Ovary (tissue), 9 donors: ENCODE results near the gene GOLGA8S. TPM values are rescaled to one million over a fixed set of nuclear protein-coding genes. Genes with fewer than 3 reads are reported as not detected.
"Not testable (repeated sequence)": the region's sequence is repeated elsewhere in the genome, so short reads cannot be mapped to it uniquely, and the experiment has no call there.

Experiments
- DNase-seq, 5 donors: peaks; one replicate each; pipeline ENCODE4 v3.0.0-alpha.2; 2019 to 2020
- H3K27ac ChIP-seq, 2 donors: fragments of 200-600 bp; one replicate each; pipeline versions ENCODE4 v1.5.1 to v1.8.0; 2019 to 2022
- H3K27me3 ChIP-seq: fragments of 200-600 bp; one replicate; pipeline ENCODE4 v1.8.0; 2022
- H3K36me3 ChIP-seq: fragments of 200-600 bp; sonication (generic); one replicate; pipeline ENCODE4 v1.5.1; 2019
- H3K4me1 ChIP-seq: one replicate; pipeline ENCODE4 v1.8.1; 2013; ENCODE audit warnings: mild to moderate bottlenecking, moderate library complexity; ENCODE audit not compliant: insufficient read depth
- H3K4me3 ChIP-seq: fragments of 200-600 bp; sonication (generic); one replicate; pipeline ENCODE4 v1.5.1; 2017
- H3K9me3 ChIP-seq, 2 donors: fragments of 200-600 bp in 1 of 2; sonication (generic) in 1 of 2; one replicate each; pipeline versions ENCODE4 v1.5.1 to v1.8.1; 2013 to 2019; ENCODE audit warnings: mild to moderate bottlenecking in 1 of 2, moderate library complexity in 1 of 2
- CTCF ChIP-seq, 3 donors: fragments of 450-650 bp in 2 of 3; fragments of 200-600 bp in 1 of 3; IDR thresholded peaks; one replicate each; pipeline versions ENCODE4 v1.5.1 to v1.8.0; 2016 to 2022; ENCODE audit warnings: antibody characterized with exemption in 3 of 3, mild to moderate bottlenecking in 1 of 3
- EP300 ChIP-seq: sonication (generic); formaldehyde crosslinking; IDR thresholded peaks from one replicate; pipeline ENCODE4 v1.6.1; 2017; ENCODE audit warnings: antibody characterized with exemption
- POLR2A ChIP-seq: fragments of 450-650 bp; IDR thresholded peaks from one replicate; pipeline ENCODE4 v1.6.1; 2017; ENCODE audit warnings: antibody characterized with exemption, mild to moderate bottlenecking, moderate library complexity
- WGBS, 3 donors: extraction: QIAGEN DNeasy Blood & Tissue Kit in 1 of 3; methylation state at CpG; one replicate each; pipeline versions ENCODE4 v1.1.5 to v1.1.7; 2013 to 2017; 5-methylcytosine and 5-hydroxymethylcytosine counted together
- intact Hi-C, 4 donors: fragments of 100-400 bp; cut with DNase I; formaldehyde crosslinking; loops; one replicate each; pipeline versions ENCODE4 v1.11.0 to v1.15.1; 2022 to 2023
- polyA plus RNA-seq, 2 donors: library from polyadenylated mRNA; stranded (reverse); fragments of 200-250 nt in 1 of 2; fragments of 350-450 nt in 1 of 2; fragmentation: Illumina TruSeq in 1 of 2; extraction: RNeasy Lipid Tissue Mini Kit (QIAGEN cat#74804) in 1 of 2; gene quantifications; one replicate each; pipeline ENCODE4 v1.2.3, GENCODE V29; 2013 to 2014
- total RNA-seq, 7 donors: library from RNA; depleted of rRNA in 2 of 7; stranded (reverse); fragments of >200 nt in 2 of 7; fragmentation: NEBNext Ultra II Directional in 3 of 7; extraction: Animal tissue kit (Norgen Biotek cat#: 25700) in 3 of 7; gene quantifications; one replicate each; pipeline versions ENCODE4 v1.1.0 to v1.2.4, GENCODE V29; 2016 to 2023
- donor health status: DM: no; HTN: no; CAD: no; lungs with moderate emphysema.
- donor health status: DM: no; HTN: no; CAD: no.
- donor health status: Bipolar disorder and iron deficiency.
- donor health status: DM: yes; HTN: yes; CAD: no.
- donor health status: DM: no; HTN: no; CAD: no.
- donor health status: DM: yes; HTN: yes; CAD: no.

Gene GOLGA8S
- total and polyA plus RNA-seq, 9 donors, result 0.11 to 0.68 (median 0.44) TPM; not detected in 1

- no peaks in the 10 kb centered on the region for H3K9me3 ChIP-seq
- no peak for DNase-seq
- 61 to 62% (median 62%) methylated on average over 8 of the region's 8 CpGs for WGBS, 3 donors
- no peak overlapping the region for H3K4me3 ChIP-seq
- no peaks in the 10 kb centered on the region for H3K4me1 ChIP-seq
- intact Hi-C loops, result no loop called here
- H3K36me3 ChIP-seq, result no peaks in the 10 kb centered on the region
- H3K27me3 ChIP-seq, result no peaks in the 10 kb centered on the region
- H3K27ac ChIP-seq, result no peak overlapping the region
- TF ChIP-seq CTCF (IDR thresholded peaks at IDR 0.05) (no peak), POLR2A (no peak), EP300 (no peak)
Measured at GRCh38 chr15:23401627-23402026, 47.1 kb downstream of the GOLGA8S start.

DNA sequence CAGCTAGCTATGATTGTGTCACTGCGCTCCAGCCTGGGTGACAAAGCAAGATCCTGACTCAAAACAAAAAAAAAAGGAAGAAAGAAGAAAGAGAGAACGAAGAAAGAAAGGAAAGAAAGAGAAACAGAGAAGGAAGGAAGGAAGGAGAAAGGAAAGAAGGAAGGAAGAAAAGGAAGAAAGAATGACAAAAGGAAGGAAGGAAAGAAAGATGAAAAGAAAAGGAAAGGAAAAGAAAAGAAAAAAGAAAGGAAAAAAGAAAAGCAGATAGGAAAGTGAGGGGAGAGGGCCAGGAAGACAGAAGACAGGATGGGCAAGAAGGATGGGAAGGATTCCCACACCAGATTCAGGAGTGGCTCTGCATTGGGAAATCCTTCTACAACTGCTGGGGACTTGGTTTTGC lies 47.6 kb downstream of the GOLGA8S start:
- TF ChIP-seq CTCF (IDR thresholded peaks at IDR 0.05) (no peak), POLR2A (no peak), EP300 (no peak)
- no peaks in the 10 kb centered on the region for H3K4me1 ChIP-seq
- H3K9me3 ChIP-seq, result no peaks in the 10 kb centered on the region
- intact Hi-C loops, result no loop called here
- H3K27me3 ChIP-seq, result no peaks in the 10 kb centered on the region
- no peak overlapping the region for H3K27ac ChIP-seq
- H3K36me3 ChIP-seq, result no peaks in the 10 kb centered on the region
- H3K4me3 ChIP-seq, result no peak overlapping the region
- 63 to 79% (median 78%) methylated on average over 2 of the region's 2 CpGs for WGBS, 3 donors
- no peak for DNase-seq

GRCh38 chr15:23402544-23402943 lies 48.0 kb downstream of the GOLGA8S start:
- DNase-seq, result no peak
- Histone ChIP-seq H3K9me3 (no peaks in the 10 kb centered on the region), H3K36me3 (no peaks in the 10 kb centered on the region), H3K4me3 (no peak overlapping the region), H3K27me3 (no peaks in the 10 kb centered on the region), H3K4me1 (no peaks in the 10 kb centered on the region), H3K27ac (no peak overlapping the region)
- intact Hi-C loops, result no loop called here
- no peak for TF ChIP-seq CTCF (IDR thresholded peaks at IDR 0.05)
- TF ChIP-seq EP300, result no peak
- TF ChIP-seq POLR2A, result no peak
- WGBS, 3 donors, result 60 to 72% (median 66%) methylated on average over 5 of the region's 5 CpGs

DNA sequence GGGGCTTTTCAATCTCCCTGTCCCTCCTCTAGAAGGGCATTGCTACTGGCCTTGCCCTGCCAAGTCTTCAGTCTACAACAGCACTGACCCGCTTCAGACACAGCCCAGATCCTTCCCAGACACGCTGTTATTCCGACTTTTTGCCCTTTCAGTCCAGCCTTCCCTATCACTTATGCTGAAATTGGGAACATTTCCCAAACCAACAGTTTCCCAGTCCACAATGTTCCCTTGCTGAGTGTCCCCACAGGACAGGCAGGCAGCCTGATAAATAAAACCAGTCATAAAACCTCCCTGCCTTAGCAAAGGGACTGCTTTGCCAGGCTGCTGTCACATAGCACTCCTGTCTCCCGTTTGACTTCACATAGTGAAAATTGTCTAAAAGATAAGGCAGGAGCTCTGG lies 49.0 kb downstream of the GOLGA8S start:
- H3K4me3 ChIP-seq, result no peak overlapping the region
- intact Hi-C loops, result no loop called here
- H3K9me3 ChIP-seq, result no peaks in the 10 kb centered on the region
- no peak for DNase-seq
- no peaks in the 10 kb centered on the region for H3K27me3 ChIP-seq
- no peaks in the 10 kb centered on the region for H3K4me1 ChIP-seq
- no peaks in the 10 kb centered on the region for H3K36me3 ChIP-seq
- TF ChIP-seq CTCF (IDR thresholded peaks at IDR 0.05) (no peak), POLR2A (no peak), EP300 (no peak)
- no peak overlapping the region for H3K27ac ChIP-seq
- WGBS, 3 donors, result 55 to 67% (median 66%) methylated on average over 4 of the region's 4 CpGs

DNA sequence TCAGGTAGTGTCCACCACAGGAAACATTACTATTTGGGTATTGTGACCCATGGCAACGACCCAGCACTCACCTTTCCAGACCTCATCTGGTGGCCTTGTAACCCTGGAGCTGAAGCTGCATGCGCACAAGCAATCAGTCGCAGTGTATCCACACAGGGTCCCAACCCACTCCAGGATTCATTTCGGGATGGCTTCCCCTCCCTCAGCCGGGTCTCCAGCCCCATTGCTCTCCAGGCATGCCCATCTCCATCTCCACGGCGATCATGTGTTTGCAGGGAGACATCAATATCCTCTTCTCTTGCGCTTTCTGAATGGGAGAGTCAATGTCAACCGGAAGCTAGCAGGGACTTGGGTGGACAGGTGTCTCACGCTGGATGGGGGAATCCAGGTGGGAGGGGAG lies 57.3 kb downstream of the GOLGA8S start:
- no peak for DNase-seq
- Histone ChIP-seq H3K36me3 (no peaks in the 10 kb centered on the region), H3K9me3 (no peaks in the 10 kb centered on the region), H3K4me3 (no peak overlapping the region), H3K27ac (no peak overlapping the region), H3K27me3 (no peaks in the 10 kb centered on the region), H3K4me1 (no peaks in the 10 kb centered on the region)
- intact Hi-C loops, result no loop called here
- TF ChIP-seq CTCF (IDR thresholded peaks at IDR 0.05) (no peak), EP300 (no peak), POLR2A (no peak)
- WGBS, 3 donors, result 79 to 88% (median 81%) methylated on average over 10 of the region's 10 CpGs

GRCh38 chr15:23412881-23413600 lies 58.5 kb downstream of the GOLGA8S start:
- 51 to 64% (median 57%) methylated on average over 5 of the region's 5 CpGs for WGBS, 3 donors
- DNase-seq, H3K27ac ChIP-seq, intact Hi-C loops, H3K4me3 ChIP-seq, H3K9me3 ChIP-seq, H3K27me3 ChIP-seq, H3K36me3 ChIP-seq, H3K4me1 ChIP-seq: not testable (repeated sequence)
